Measurements from ENCODE around the gene UNC5A. TPM values are rescaled to one million over a fixed set of nuclear protein-coding genes. Genes with fewer than 3 reads are reported as not detected.

The UNC5A gene
- total RNA-seq, 1 experiment from 2014 or later, result 0.13 TPM

GRCh38 chr5:176888016-176888864 lies 77.9 kb downstream of the UNC5A start:
- TF ChIP-seq CTCF (IDR thresholded peaks at IDR 0.05) (no peak), TCF7L2 (IDR thresholded peaks at IDR 0.05; ENCODE audit: low read depth, low read length) (no peak), REST (IDR thresholded peaks at IDR 0.05; ENCODE audit: insufficient read depth in 1 of 2, low read depth in 2 of 2, low read length in 1 of 2) (no peak), SIN3A (IDR thresholded peaks at IDR 0.05; ENCODE audit: borderline replicate concordance, insufficient read depth, low read depth, low read length) (no peak), POLR2AphosphoS5 (IDR thresholded peaks at IDR 0.05; ENCODE audit: low read depth, low read length) (no peak)
- POLR2A ChIA-PET, result no interaction called here
- Histone ChIP-seq H3K27ac (ENCODE audit: low read length) (no peak overlapping the region), H3K36me3 (ENCODE audit: control insufficient read depth, insufficient read depth, low read length) (no peaks in the 10 kb centered on the region), H3K4me1 (ENCODE audit: control insufficient read depth, insufficient read depth, low read length) (no peaks in the 10 kb centered on the region), H3K27me3 (ENCODE audit: control insufficient read depth, insufficient read depth, low read length) (no peaks in the 10 kb centered on the region; the same call in 1 of the 2 replicates), H3K9me3 (ENCODE audit: control insufficient read depth, insufficient read depth, low read depth, low read length) (no peaks in the 10 kb centered on the region), H3K4me3 (ENCODE audit: low read depth in 2 of 2, low read length in 2 of 2) (no peak overlapping the region)
- BruUV-seq (replicated peaks), result no TSS peak
- no peak for ATAC-seq
- CTCF ChIA-PET, result interaction anchor here (0.7 kb wide), 1 partner anchor 76 kb away, joined by 4 read pairs; no protein-coding TSS in a partner anchor
- intact Hi-C loops (cut with micrococcal nuclease; ENCODE audit: unreplicated experiment), result no loop called here
- in situ Hi-C loops (cut with HindIII; ENCODE audit: low pct_unique_long_range_greater_than_20kb, low sequenced_read_pairs), result no loop called here
- DNase-seq (ENCODE audit: low read depth, low spot score), result no peak

- no peaks in the 10 kb centered on the region; the same call in 1 of the 2 replicates for H3K27me3 ChIP-seq (ENCODE audit: control insufficient read depth, insufficient read depth, low read length)
- ChIA-PET POLR2A (no interaction called here), CTCF (no interaction called here)
- no peaks in the 10 kb centered on the region for H3K36me3 ChIP-seq (ENCODE audit: control insufficient read depth, insufficient read depth, low read length)
- no peak overlapping the region for H3K4me3 ChIP-seq (ENCODE audit: low read depth in 2 of 2, low read length in 2 of 2)
- TF ChIP-seq POLR2AphosphoS5 (IDR thresholded peaks at IDR 0.05; ENCODE audit: low read depth, low read length) (no peak), SIN3A (IDR thresholded peaks at IDR 0.05; ENCODE audit: borderline replicate concordance, insufficient read depth, low read depth, low read length) (no peak), REST (IDR thresholded peaks at IDR 0.05; ENCODE audit: insufficient read depth in 1 of 2, low read depth in 2 of 2, low read length in 1 of 2) (no peak)
- DNase-seq (ENCODE audit: low read depth, low spot score) (no peak), ATAC-seq (no peak)
- H3K9me3 ChIP-seq (ENCODE audit: control insufficient read depth, insufficient read depth, low read depth, low read length), result no peaks in the 10 kb centered on the region
- no peaks in the 10 kb centered on the region for H3K4me1 ChIP-seq (ENCODE audit: control insufficient read depth, insufficient read depth, low read length)
- no peak overlapping the region for H3K27ac ChIP-seq (ENCODE audit: low read length)
- intact Hi-C loops (cut with micrococcal nuclease; ENCODE audit: unreplicated experiment) (no loop called here), in situ Hi-C loops (cut with HindIII; ENCODE audit: low pct_unique_long_range_greater_than_20kb, low sequenced_read_pairs) (no loop called here)
- BruUV-seq (replicated peaks), result no TSS peak
Measured at GRCh38 chr5:176888865-176889165, 78.5 kb downstream of the UNC5A start.
